Gastroesophageal sphincter (tissue), 3 donors: Measurements from ENCODE around the gene SEMA3C.

ENCODE experiments used
- CTCF ChIP-seq, 4 experiments: fragments of 200-600 bp in 2 of 4; fragments of 450-650 bp in 2 of 4; sonication (generic) in 1 of 4; IDR thresholded peaks; one replicate each; pipeline ENCODE4 v1.5.1; 2017 to 2019; ENCODE audit warnings: antibody characterized with exemption in 4 of 4, mild to moderate bottlenecking in 2 of 4, moderate library complexity in 2 of 4
- EP300 ChIP-seq: sonication (generic); formaldehyde crosslinking; IDR thresholded peaks from one replicate; pipeline ENCODE4 v1.6.1; 2017; ENCODE audit warnings: antibody characterized with exemption, mild to moderate bottlenecking
- POLR2A ChIP-seq, 2 donors: fragments of 450-650 bp; IDR thresholded peaks; one replicate each; pipeline ENCODE4 v1.6.1; 2017; ENCODE audit warnings: antibody characterized with exemption in 2 of 2, mild to moderate bottlenecking in 2 of 2, moderate library complexity in 1 of 2
- POLR2AphosphoS5 ChIP-seq: sonication (generic); formaldehyde crosslinking; IDR thresholded peaks from one replicate; pipeline ENCODE4 v1.6.1; 2017; ENCODE audit warnings: antibody characterized with exemption

GRCh38 chr7:80740778-80741545 is 177.9 kb downstream of the SEMA3C start:
- TF ChIP-seq CTCF (IDR thresholded peaks at IDR 0.05) (no peak), EP300 (no peak), POLR2A (IDR thresholded peaks at IDR 0.05) (no peak), POLR2AphosphoS5 (no peak)
